DND-41 (cell line): ENCODE data around the gene CAPS2.

Experiments
- EZH2 ChIP-seq: IDR thresholded peaks from 3 replicates; pipeline ENCODE4 v1.6.1; 2012; ENCODE audit warnings: borderline replicate concordance, low read depth, mild to moderate bottlenecking, moderate library complexity, low read length, inconsistent platforms; ENCODE audit not compliant: severe bottlenecking
- TF ChIP-seq, protein P1 (sequence below): IDR thresholded peaks from 2 replicates; pipeline ENCODE4 v1.5.1; 2012; ENCODE audit warnings: borderline replicate concordance, low read length, moderate library complexity, mild to moderate bottlenecking; ENCODE audit not compliant: poor library complexity, severe bottlenecking; ENCODE audit errors: extremely low read depth

DNA sequence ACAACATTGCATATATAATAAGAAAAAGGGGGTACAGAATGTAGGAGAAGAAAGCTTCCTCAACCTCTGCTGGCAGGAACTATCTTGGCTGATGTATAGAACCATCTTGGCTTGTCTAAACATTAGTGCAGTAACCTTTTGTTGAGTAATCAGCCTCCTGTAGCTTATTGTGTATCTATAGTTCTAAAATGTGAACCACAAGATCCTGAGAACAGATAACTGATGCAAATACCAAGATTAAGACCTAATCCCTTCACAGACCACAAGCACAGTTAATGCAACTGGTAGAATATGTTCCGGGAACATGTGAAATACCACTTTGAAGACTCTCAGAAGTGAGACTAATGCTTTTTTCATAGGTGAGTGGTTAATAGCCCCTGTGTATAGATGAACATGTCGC, 69.8 kb downstream of the CAPS2 start:
- TF ChIP-seq, protein P1, sequence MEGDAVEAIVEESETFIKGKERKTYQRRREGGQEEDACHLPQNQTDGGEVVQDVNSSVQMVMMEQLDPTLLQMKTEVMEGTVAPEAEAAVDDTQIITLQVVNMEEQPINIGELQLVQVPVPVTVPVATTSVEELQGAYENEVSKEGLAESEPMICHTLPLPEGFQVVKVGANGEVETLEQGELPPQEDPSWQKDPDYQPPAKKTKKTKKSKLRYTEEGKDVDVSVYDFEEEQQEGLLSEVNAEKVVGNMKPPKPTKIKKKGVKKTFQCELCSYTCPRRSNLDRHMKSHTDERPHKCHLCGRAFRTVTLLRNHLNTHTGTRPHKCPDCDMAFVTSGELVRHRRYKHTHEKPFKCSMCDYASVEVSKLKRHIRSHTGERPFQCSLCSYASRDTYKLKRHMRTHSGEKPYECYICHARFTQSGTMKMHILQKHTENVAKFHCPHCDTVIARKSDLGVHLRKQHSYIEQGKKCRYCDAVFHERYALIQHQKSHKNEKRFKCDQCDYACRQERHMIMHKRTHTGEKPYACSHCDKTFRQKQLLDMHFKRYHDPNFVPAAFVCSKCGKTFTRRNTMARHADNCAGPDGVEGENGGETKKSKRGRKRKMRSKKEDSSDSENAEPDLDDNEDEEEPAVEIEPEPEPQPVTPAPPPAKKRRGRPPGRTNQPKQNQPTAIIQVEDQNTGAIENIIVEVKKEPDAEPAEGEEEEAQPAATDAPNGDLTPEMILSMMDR = no peak
- TF ChIP-seq EZH2 = no peak
